ENCODE results near the gene GIT1. TPM values are rescaled to one million over a fixed set of nuclear protein-coding genes. Genes with fewer than 3 reads are reported as not detected.
A peak's percentile ranks its signal among the peaks of the same experiment; 100 is the strongest.

Gene GIT1
- total and polyA plus RNA-seq, 2 of the 13 experiments (the other 11 are each of a cell fraction or from before 2014, with no cell fraction given): 14.2 to 30.8 TPM

GRCh38 chr17:29589524-29590410, at the start of gene GIT1 (continued):
- TF ChIP-seq THRA (CRISPR knock-in tag; IDR thresholded peaks at IDR 0.05; ENCODE audit: borderline replicate concordance) (no peak), TRAFD1 (CRISPR knock-in tag; IDR thresholded peaks at IDR 0.05; ENCODE audit: borderline replicate concordance) (no peak), CTCF (CRISPR knock-in tag; IDR thresholded peaks at IDR 0.05) (no peak; the same call in 1 of the 2 replicates), ZIK1 (CRISPR knock-in tag; IDR thresholded peaks at IDR 0.05; ENCODE audit: borderline replicate concordance, low read depth) (no peak), MTA3 (CRISPR knock-in tag; IDR thresholded peaks at IDR 0.05) (no peak), HINFP (CRISPR knock-in tag; IDR thresholded peaks at IDR 0.05; ENCODE audit: low read depth) (no peak), ATF1 (CRISPR knock-in tag; IDR thresholded peaks at IDR 0.05) (no peak), KLF13 (CRISPR knock-in tag; IDR thresholded peaks at IDR 0.05) (no peak), ZNF703 (CRISPR knock-in tag; IDR thresholded peaks at IDR 0.05; ENCODE audit: borderline replicate concordance) (no peak), CAMTA2 (CRISPR knock-in tag; IDR thresholded peaks at IDR 0.05; ENCODE audit: borderline replicate concordance) (no peak), HNRNPL (IDR thresholded peaks at IDR 0.05; ENCODE audit: low read depth, low read length) (no peak), ZSCAN12 (CRISPR knock-in tag; IDR thresholded peaks at IDR 0.05) (no peak), TOPORS (CRISPR knock-in tag; IDR thresholded peaks at IDR 0.05) (no peak), NR2C2 (CRISPR knock-in tag; IDR thresholded peaks at IDR 0.05; ENCODE audit: borderline replicate concordance) (no peak), ARID4A (CRISPR knock-in tag; IDR thresholded peaks at IDR 0.05; ENCODE audit: borderline replicate concordance) (peak; percentile 30; the same call in 1 of the 2 replicates), TCF7L2 (IDR thresholded peaks at IDR 0.05; ENCODE audit: low read depth, low read length) (no peak), MAX (IDR thresholded peaks at IDR 0.05) (peak; percentile 52)
